HG03025 (cell line): Measurements from ENCODE around the gene TBC1D3.
"Not testable (repeated sequence)": the region's sequence is repeated elsewhere in the genome, so short reads cannot be mapped to it uniquely, and the experiment has no call there.

Source experiments
- ATAC-seq: cut with Tn5 transposase; IDR thresholded peaks from one replicate; pipeline ENCODE4 v1.9.1; 2021; ENCODE audit warnings: mild to moderate bottlenecking, moderate library complexity; ENCODE audit not compliant: unreplicated experiment, low FRiP score

TBC1D3 gene

DNA sequence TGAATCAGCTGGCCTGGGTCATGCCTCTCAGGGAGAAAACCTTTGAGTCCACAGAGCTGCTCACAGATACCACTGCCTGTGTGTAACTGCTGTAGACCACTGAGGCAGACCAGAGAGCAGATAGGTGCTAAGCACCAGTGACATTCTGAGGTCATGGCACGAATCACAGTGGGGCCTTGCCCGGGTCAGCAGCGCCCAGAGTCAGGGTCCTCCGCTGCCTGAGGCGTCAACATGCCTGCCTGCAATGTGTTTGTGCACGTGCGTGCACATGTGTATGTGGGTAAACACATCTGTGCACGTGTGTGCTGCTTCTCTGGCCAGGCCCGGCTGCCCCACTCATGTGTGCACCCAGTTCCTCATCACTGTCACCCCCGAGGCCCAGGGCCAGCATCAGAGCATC lies at the start of gene TBC1D3:
Gene TBC1D3, minus strand, starts transcription at position 101 of the 400 bp plus-strand sequence. CDS start 1,526 bp downstream, outside the sequence.
- not testable (repeated sequence) for ATAC-seq

DNA sequence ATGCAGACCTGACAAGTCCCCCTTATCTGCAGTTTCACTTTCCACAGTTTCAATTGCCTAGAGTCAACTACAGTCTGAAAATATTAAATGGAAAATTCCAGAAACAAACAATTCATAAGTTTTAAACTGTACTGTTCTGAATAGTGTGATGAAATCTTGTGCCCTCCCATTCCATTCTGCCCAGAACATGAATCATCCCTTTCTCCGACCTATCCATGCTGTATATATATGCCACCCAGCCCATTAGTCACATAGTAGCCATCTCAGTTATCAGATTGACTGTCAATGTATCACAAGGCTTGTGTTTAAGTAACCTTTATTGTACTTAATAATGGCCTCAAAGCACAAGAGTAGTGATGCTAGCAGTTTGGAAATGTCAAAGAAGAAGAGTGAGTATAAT lies 40.4 kb upstream of the TBC1D3 start:
- ATAC-seq = not testable (repeated sequence)

- not testable (repeated sequence) for ATAC-seq
These were observed 33.6 kb upstream of the TBC1D3 start for GRCh38 chr17:38225844-38226495.

DNA sequence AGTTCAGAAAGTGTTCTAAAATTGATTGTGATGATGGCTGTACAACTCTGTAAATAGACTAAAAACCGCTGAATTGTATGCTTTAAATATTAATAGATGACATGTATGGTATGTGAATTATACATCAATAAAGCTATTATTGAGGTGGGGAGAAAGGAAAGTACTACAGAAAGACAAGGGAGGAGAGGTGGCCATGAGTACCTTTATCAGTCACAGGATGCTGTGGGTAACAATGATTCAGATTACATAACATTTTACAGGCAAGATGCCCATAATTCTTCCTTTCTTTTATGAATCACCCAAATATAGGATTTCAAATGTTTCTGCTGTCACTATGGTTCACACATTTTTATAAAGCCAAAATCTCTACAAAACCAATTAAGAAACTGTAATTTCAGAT lies 28.5 kb upstream of the TBC1D3 start:
- ATAC-seq = not testable (repeated sequence)

DNA sequence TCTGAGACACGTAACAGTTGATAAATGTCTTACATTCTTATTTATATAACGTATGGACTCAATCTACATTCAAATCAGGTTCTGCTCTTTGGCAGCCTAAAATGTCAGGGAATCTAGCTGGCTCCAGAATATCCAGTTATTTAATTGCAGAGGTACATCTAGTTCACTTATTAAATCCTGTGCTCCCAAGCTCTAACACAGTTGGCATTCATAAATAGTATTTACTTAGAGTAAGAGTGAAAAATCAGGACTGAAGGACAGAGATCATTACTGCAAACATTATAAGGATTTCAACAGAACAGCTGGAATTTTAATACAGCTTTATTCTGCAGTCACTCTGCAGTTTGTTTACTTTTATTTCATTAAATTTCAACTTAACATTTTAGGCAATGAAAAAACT lies 7.9 kb upstream of the TBC1D3 start:
- ATAC-seq = not testable (repeated sequence)

- ATAC-seq = not testable (repeated sequence)
These were observed 57.5 kb downstream of the TBC1D3 start for GRCh38 chr17:38134860-38135259.
